Gastroesophageal sphincter (tissue), 4 donors: ENCODE measurements around the gene UVRAG. TPM values are rescaled to one million over a fixed set of nuclear protein-coding genes. Genes with fewer than 3 reads are reported as not detected.

Experiments used
- ATAC-seq: fragments of 150-250 bp; one replicate; pipeline ENCODE4 v1.9.1; 2016; ENCODE audit warnings: mild to moderate bottlenecking, moderate library complexity
- H3K27ac ChIP-seq, 4 donors: fragments of 200-600 bp; sonication (generic) in 3 of 4; 1 replicate in 3 of 4; 2 replicates in 1 of 4; pipeline ENCODE4 v1.5.1; 2016 to 2019
- H3K27me3 ChIP-seq: fragments of 200-600 bp; sonication (generic); one replicate; pipeline ENCODE4 v1.5.1; 2019
- H3K36me3 ChIP-seq, 2 donors: fragments of 200-600 bp; sonication (generic); one replicate each; pipeline ENCODE4 v1.5.1; 2019; ENCODE audit warnings: control low read depth in 1 of 2
- H3K4me1 ChIP-seq, 3 donors: fragments of 200-600 bp; sonication (generic); 1 replicate in 2 of 3; 2 replicates in 1 of 3; pipeline ENCODE4 v1.5.1; 2016 to 2019; ENCODE audit warnings: control low read depth in 2 of 3
- H3K4me3 ChIP-seq, 2 donors: fragments of 200-600 bp; sonication (generic); one replicate each; pipeline ENCODE4 v1.5.1; 2019; ENCODE audit warnings: mild to moderate bottlenecking in 1 of 2, moderate library complexity in 1 of 2
- H3K9me3 ChIP-seq, 3 donors: fragments of 200-600 bp; sonication (generic); one replicate each; pipeline ENCODE4 v1.5.1; 2017 to 2019; ENCODE audit warnings: control low read depth in 2 of 3
- EP300 ChIP-seq: sonication (generic); formaldehyde crosslinking; IDR thresholded peaks from one replicate; pipeline ENCODE4 v1.6.1; 2017; ENCODE audit warnings: antibody characterized with exemption, mild to moderate bottlenecking
- POLR2A ChIP-seq, 2 donors: fragments of 450-650 bp; IDR thresholded peaks; one replicate each; pipeline ENCODE4 v1.6.1; 2017; ENCODE audit warnings: antibody characterized with exemption in 2 of 2, mild to moderate bottlenecking in 2 of 2, moderate library complexity in 1 of 2
- POLR2AphosphoS5 ChIP-seq: sonication (generic); formaldehyde crosslinking; IDR thresholded peaks from one replicate; pipeline ENCODE4 v1.6.1; 2017; ENCODE audit warnings: antibody characterized with exemption
- WGBS, 2 donors: methylation state at CpG; one replicate each; pipeline ENCODE4 v1.1.5; 2018; ENCODE audit warnings: low coverage in 1 of 2; 5-methylcytosine and 5-hydroxymethylcytosine counted together
- total RNA-seq, 4 donors: library from RNA; depleted of rRNA; stranded (reverse); fragments of >200 nt; gene quantifications; one replicate each; pipeline ENCODE4 v1.1.0, GENCODE V29; 2016
- TF ChIP-seq, protein P1 (sequence below), 4 experiments: fragments of 200-600 bp in 2 of 4; fragments of 450-650 bp in 2 of 4; sonication (generic) in 1 of 4; IDR thresholded peaks; one replicate each; pipeline ENCODE4 v1.5.1; 2017 to 2019; ENCODE audit warnings: antibody characterized with exemption in 4 of 4, mild to moderate bottlenecking in 2 of 4, moderate library complexity in 2 of 4

The UVRAG gene
- total RNA-seq, 4 donors from 2014 or later, result 28.1 to 50.1 (median 34.7) TPM

DNA sequence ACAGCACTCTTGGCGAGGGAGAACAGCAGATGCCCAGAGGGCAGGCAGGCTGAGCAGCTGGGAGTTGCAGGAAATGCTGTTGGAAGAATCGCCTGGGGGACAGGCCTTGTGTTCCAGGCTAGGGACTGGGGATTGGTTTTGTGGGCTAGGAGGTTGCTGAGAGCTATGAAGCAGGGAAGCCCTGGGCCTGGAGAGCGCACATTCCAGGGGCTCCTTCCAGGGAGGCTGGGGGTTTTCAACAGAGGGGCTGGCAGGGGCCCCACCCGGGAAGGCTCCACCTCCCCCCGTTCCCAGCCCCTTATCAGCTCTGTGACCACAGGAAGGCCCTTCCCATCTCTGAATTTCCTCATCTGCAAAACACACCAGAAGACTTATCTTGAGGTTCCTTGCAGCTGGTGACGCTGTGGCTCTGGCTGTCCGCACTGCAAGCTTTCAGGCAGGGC is 369.6 kb downstream of the UVRAG start:
- ATAC-seq, result no peak
- Histone ChIP-seq H3K27me3 (no peaks in the 10 kb centered on the region), H3K4me1 (peaks cover 0 to 23% (median 0%) of the 10 kb centered on the region in 3 donors), H3K9me3 (no peaks in the 10 kb centered on the region), H3K27ac (no peak overlapping the region), H3K36me3 (no peaks in the 10 kb centered on the region), H3K4me3 (no peak overlapping the region)
- 71 to 86% methylated on average over 4 of the region's 7 CpGs for WGBS, 2 donors
- TF ChIP-seq POLR2AphosphoS5 (no peak), POLR2A (IDR thresholded peaks at IDR 0.05) (no peak), EP300 (no peak)
- TF ChIP-seq, protein P1, sequence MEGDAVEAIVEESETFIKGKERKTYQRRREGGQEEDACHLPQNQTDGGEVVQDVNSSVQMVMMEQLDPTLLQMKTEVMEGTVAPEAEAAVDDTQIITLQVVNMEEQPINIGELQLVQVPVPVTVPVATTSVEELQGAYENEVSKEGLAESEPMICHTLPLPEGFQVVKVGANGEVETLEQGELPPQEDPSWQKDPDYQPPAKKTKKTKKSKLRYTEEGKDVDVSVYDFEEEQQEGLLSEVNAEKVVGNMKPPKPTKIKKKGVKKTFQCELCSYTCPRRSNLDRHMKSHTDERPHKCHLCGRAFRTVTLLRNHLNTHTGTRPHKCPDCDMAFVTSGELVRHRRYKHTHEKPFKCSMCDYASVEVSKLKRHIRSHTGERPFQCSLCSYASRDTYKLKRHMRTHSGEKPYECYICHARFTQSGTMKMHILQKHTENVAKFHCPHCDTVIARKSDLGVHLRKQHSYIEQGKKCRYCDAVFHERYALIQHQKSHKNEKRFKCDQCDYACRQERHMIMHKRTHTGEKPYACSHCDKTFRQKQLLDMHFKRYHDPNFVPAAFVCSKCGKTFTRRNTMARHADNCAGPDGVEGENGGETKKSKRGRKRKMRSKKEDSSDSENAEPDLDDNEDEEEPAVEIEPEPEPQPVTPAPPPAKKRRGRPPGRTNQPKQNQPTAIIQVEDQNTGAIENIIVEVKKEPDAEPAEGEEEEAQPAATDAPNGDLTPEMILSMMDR (IDR thresholded peaks at IDR 0.05), result no peak

DNA sequence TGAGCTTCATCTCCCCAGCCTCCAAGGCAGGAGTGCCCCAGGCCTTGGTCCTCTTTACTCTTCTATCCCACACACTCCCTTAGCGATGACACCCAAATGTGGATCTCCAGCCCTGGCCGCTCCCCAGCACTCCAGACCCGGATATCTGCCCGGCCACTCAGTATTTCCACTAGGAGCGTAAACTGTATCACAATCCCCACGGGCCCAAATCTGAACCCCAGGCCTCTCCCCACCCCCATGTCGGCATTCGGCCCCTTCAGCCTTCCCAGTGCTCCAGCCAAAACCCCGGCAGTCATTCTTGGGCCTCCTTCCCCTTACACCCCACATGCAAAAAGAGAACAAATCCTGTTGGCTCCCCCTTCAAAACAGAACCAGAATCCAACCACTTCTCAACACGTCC is 370.5 kb downstream of the UVRAG start:
- Histone ChIP-seq H3K27me3 (no peaks in the 10 kb centered on the region), H3K27ac (peak overlapping the region in 3 of 4 donors; percentile 35 to 62 (median 57))

DNA sequence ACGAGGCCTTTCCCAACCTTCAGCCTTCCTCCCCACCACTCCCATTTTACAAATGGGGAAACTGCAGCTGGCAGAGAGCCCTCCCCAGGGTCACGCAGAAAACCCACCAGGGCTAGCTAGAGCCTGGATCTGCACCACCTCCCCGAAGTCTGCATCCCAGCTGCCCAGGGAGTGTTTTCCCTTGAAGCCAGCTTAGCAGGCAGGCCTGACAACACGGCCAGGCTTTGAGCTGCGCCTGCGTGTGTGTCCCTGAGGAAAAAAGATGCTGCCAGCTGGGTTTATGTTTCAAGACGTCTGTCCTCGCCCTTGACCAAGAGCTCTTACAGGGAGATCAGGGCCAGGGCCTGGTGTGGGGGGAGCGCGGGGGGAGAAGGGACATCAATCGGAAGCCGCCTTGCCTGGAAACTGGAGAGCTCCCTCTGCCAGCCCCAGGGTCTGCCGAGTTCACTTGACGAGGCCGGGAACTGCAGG is 371.0 kb downstream of the UVRAG start:
- WGBS, 2 donors, result 40 to 48% methylated on average over 1 to 6 of the region's 15 CpGs
- H3K36me3 ChIP-seq, result no peaks in the 10 kb centered on the region
- H3K27me3 ChIP-seq, result no peaks in the 10 kb centered on the region
- peaks cover 0 to 33% (median 0%) of the 10 kb centered on the region in 3 donors for H3K4me1 ChIP-seq
- no peaks in the 10 kb centered on the region for H3K9me3 ChIP-seq
- peak; percentile 51 for ATAC-seq
- no peak for TF ChIP-seq EP300
- TF ChIP-seq, protein P1 (IDR thresholded peaks at IDR 0.05), result no peak
- no peak for TF ChIP-seq POLR2AphosphoS5
- no peak for TF ChIP-seq POLR2A (IDR thresholded peaks at IDR 0.05)
- peak overlapping the region in 3 of 4 donors; percentile 35 to 62 (median 57) for H3K27ac ChIP-seq
- no peak overlapping the region for H3K4me3 ChIP-seq

More for the DNA sequence above, 370.5 kb downstream of the UVRAG start:
- Histone ChIP-seq H3K36me3 (no peaks in the 10 kb centered on the region), H3K9me3 (no peaks in the 10 kb centered on the region), H3K4me1 (peaks cover 0 to 29% (median 0%) of the 10 kb centered on the region in 3 donors), H3K4me3 (no peak overlapping the region)
- TF ChIP-seq, protein P1 (IDR thresholded peaks at IDR 0.05), result no peak
- TF ChIP-seq POLR2A (IDR thresholded peaks at IDR 0.05), result no peak
- no peak for TF ChIP-seq EP300
- no peak for TF ChIP-seq POLR2AphosphoS5
- 61 to 97% methylated on average over 5 to 6 of the region's 10 CpGs for WGBS, 2 donors
- ATAC-seq, result peak; percentile 32

DNA sequence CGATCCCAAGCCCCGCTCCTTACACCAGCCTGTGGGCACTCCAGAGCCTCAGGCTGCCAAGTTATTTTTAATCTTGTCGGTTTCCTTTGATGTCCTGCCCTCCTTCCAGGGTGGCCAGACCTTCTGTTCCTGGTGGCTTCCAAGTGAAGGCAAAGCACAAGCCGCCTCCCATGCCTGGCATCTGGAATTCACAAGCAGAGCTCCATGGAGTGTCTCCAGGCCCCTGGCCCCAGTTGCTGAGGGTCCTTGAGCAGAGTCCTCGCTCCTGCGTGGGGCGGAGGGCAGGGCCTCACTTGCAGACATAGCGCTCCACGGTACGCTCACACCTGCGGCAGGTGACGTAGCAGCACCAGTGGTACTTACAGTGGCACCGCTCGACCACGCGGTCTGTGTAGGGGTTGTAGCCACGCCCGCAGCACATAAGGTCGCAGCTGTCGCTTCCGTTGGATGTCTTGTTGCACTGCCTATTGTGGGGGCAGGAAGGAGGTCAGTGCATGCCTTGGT is 371.8 kb downstream of the UVRAG start:
- TF ChIP-seq EP300, result no peak
- TF ChIP-seq, protein P1 (IDR thresholded peaks at IDR 0.05), result no peak
- Histone ChIP-seq H3K27me3 (no peaks in the 10 kb centered on the region), H3K27ac (peak overlapping the region in 1 of 4 donors; percentile 62), H3K4me3 (no peak overlapping the region), H3K9me3 (no peaks in the 10 kb centered on the region), H3K4me1 (peaks cover 0 to 41% (median 0%) of the 10 kb centered on the region in 3 donors), H3K36me3 (peaks cover 0 to 7% of the 10 kb centered on the region in 2 donors)
- 77 to 83% methylated on average over 3 to 5 of the region's 21 CpGs for WGBS, 2 donors
- no peak for ATAC-seq

DNA sequence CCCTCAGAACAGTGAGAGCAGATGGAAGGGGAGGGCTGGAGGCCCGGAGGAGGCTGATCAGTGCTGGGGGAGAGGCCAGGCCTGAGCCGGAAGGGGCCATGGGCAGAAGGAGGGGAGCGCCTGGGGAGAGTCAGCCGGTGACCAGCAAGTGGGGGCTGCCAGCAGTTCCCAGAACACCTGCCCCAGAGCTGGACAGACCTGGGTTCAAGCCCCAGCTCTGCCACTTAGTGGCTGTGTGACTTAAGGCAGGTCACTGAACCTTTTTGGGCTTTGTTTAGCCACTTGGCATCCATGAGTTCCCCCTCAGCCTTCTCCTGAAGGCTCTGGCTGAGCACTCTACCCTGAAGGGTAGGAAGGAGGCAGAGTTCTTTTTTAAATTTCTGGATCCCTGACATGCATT is 373.9 kb downstream of the UVRAG start:
- no peak overlapping the region for H3K4me3 ChIP-seq
- H3K4me1 ChIP-seq, result peaks cover 0 to 41% (median 0%) of the 10 kb centered on the region in 3 donors
- H3K27me3 ChIP-seq, result no peaks in the 10 kb centered on the region
- TF ChIP-seq POLR2A (IDR thresholded peaks at IDR 0.05) (no peak), EP300 (no peak), POLR2AphosphoS5 (no peak)
- TF ChIP-seq, protein P1 (IDR thresholded peaks at IDR 0.05), result no peak
- WGBS, 2 donors, result 80% methylated on average over 1 of the region's 4 CpGs; no CpG with 5 or more reads in 1 of the 2 donors
- peaks cover 0 to 7% of the 10 kb centered on the region in 2 donors for H3K36me3 ChIP-seq
- no peak for ATAC-seq
- no peaks in the 10 kb centered on the region for H3K9me3 ChIP-seq
- H3K27ac ChIP-seq, result no peak overlapping the region
